ENCODE results near the gene TSPYL2.

Gene TSPYL2

DNA sequence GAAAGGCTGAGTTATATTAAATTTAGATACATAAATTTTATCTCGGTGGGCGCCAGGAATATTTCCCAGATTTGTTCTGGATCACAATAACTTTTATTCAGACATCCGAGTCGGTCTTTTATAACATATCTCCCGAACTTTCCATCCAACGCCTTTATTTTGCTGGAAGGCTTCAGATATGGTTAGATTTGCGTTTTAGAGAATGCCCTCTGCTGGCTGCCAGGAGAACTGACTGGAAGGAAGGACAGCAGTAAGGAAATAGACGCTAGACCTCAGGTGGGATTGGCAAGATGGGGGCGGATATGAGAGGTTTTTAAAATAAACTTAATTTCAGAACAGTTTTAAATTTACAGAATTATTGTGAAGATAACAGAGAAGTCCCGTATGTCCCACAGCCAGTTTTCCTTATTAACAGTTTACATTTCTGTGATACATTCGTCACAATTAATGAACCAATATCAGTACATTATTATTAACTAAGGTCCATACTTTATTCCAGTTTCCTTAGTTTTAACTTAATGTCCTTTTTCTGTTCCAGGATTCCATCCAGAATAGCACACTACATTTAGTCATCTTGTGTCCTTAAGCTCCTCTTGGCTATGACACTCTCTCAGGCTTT is 7.2 kb downstream of the TSPYL2 start:
- Histone ChIP-seq H3K36me3 (ENCODE audit: control insufficient read depth, insufficient read depth, low read length) (peaks cover 15% of the 10 kb centered on the region), H3K9me3 (ENCODE audit: control insufficient read depth, low read length) (no peaks in the 10 kb centered on the region), H3K4me3 (ENCODE audit: insufficient read depth, low read depth, low read length) (peak overlapping the region; percentile 36), H3K4me1 (ENCODE audit: control insufficient read depth, insufficient read depth, low read length) (peaks cover 3% of the 10 kb centered on the region), H3K27ac (ENCODE audit: insufficient read depth, low read depth, low read length, poor library complexity, severe bottlenecking) (no peak overlapping the region), H3K27me3 (ENCODE audit: control insufficient read depth, insufficient read depth, low read length, poor library complexity, severe bottlenecking) (no peaks in the 10 kb centered on the region)
- WGBS, 2 experiments, result 11 to 14% methylated on average over 8 of the region's 11 CpGs

- 94 to 100% methylated on average over 2 of the region's 2 CpGs for WGBS, 2 experiments
- Histone ChIP-seq H3K4me3 (ENCODE audit: insufficient read depth, low read depth, low read length) (no peak overlapping the region), H3K36me3 (ENCODE audit: control insufficient read depth, insufficient read depth, low read length) (peaks cover 10% of the 10 kb centered on the region), H3K27ac (ENCODE audit: insufficient read depth, low read depth, low read length, poor library complexity, severe bottlenecking) (no peak overlapping the region), H3K9me3 (ENCODE audit: control insufficient read depth, low read length) (no peaks in the 10 kb centered on the region), H3K4me1 (ENCODE audit: control insufficient read depth, insufficient read depth, low read length) (no peaks in the 10 kb centered on the region), H3K27me3 (ENCODE audit: control insufficient read depth, insufficient read depth, low read length, poor library complexity, severe bottlenecking) (no peaks in the 10 kb centered on the region)
Measured at GRCh38 chrX:53089925-53090324, 7.8 kb downstream of the TSPYL2 start.

DNA sequence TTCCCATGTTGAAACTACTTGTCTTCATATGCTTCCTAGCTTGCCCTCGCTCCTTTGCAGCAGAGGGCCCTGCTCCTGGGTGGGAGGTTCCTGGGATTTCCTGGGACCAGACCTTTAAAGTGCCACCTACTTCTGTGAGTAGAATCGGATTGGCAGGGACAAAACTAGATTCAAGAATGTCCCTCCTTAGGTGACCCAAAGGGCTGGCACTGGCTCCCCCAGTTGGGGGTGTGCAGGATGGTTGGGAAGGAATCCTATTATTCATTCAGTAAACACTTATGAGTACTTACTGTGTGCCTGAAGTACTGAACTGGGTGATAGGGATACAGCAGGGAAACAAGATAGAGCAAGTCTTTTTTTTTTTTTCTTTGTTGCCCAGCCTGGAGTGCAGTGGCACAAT is 9.2 kb downstream of the TSPYL2 start:
- Histone ChIP-seq H3K9me3 (ENCODE audit: control insufficient read depth, low read length) (no peaks in the 10 kb centered on the region), H3K27me3 (ENCODE audit: control insufficient read depth, insufficient read depth, low read length, poor library complexity, severe bottlenecking) (no peaks in the 10 kb centered on the region), H3K27ac (ENCODE audit: insufficient read depth, low read depth, low read length, poor library complexity, severe bottlenecking) (no peak overlapping the region), H3K4me1 (ENCODE audit: control insufficient read depth, insufficient read depth, low read length) (no peaks in the 10 kb centered on the region), H3K4me3 (ENCODE audit: insufficient read depth, low read depth, low read length) (no peak overlapping the region), H3K36me3 (ENCODE audit: control insufficient read depth, insufficient read depth, low read length) (no peaks in the 10 kb centered on the region)
- 91 to 94% methylated on average over 2 of the region's 2 CpGs for WGBS, 2 experiments

DNA sequence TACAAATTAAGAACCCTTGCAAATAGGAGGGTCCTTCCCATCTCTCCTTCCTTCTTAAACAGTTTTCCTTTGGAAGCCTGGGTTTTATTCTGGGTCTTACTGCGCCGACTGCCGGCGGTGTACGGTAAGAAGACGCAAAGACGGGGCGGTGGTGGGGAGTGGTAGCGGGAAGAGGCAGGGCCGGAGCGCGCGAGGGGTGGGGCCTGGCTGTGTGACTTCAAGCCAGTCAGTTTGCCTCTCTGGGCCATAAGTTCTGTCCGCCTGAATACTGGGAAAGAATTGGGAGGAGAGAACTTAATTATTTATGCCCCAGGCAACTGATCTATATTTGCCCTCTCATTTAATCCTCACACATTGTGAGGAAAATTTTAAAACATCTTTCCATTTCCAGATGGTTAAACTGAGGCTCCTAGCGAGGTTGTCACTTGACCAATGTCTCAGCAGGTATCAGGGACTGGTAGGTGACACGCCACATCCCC is 11.0 kb downstream of the TSPYL2 start:
- peak overlapping the region; percentile 32 for H3K4me3 ChIP-seq (ENCODE audit: insufficient read depth, low read depth, low read length)
- H3K36me3 ChIP-seq (ENCODE audit: control insufficient read depth, insufficient read depth, low read length), result no peaks in the 10 kb centered on the region
- H3K4me1 ChIP-seq (ENCODE audit: control insufficient read depth, insufficient read depth, low read length), result no peaks in the 10 kb centered on the region
- 1% methylated on average over 16 of the region's 16 CpGs for WGBS, 2 experiments
- no peaks in the 10 kb centered on the region for H3K9me3 ChIP-seq (ENCODE audit: control insufficient read depth, low read length)
- H3K27ac ChIP-seq (ENCODE audit: insufficient read depth, low read depth, low read length, poor library complexity, severe bottlenecking), result peak overlapping the region; percentile 81
- H3K27me3 ChIP-seq (ENCODE audit: control insufficient read depth, insufficient read depth, low read length, poor library complexity, severe bottlenecking), result no peaks in the 10 kb centered on the region

GRCh38 chrX:53093748-53094581 is 11.8 kb downstream of the TSPYL2 start, which contains the start of gene KANTR:
Gene KANTR (plus strand): TSS chrX:53094142. CDS start chrX:53124273, 30,131 bp downstream.
- peak within 1 kb of the TSS; percentile 67 for H3K4me3 ChIP-seq (ENCODE audit: insufficient read depth, low read depth, low read length)
- H3K36me3 ChIP-seq (ENCODE audit: control insufficient read depth, insufficient read depth, low read length), result no peaks in the 10 kb centered on the region
- H3K27ac ChIP-seq (ENCODE audit: insufficient read depth, low read depth, low read length, poor library complexity, severe bottlenecking), result peak within 1 kb of the TSS; percentile 81
- WGBS, 2 experiments, result 0% methylated on average over 67 of the region's 67 CpGs
- no peaks in the 10 kb centered on the region for H3K4me1 ChIP-seq (ENCODE audit: control insufficient read depth, insufficient read depth, low read length)
- no peaks in the 10 kb centered on the region for H3K27me3 ChIP-seq (ENCODE audit: control insufficient read depth, insufficient read depth, low read length, poor library complexity, severe bottlenecking)
- no peaks in the 10 kb centered on the region for H3K9me3 ChIP-seq (ENCODE audit: control insufficient read depth, low read length)

DNA sequence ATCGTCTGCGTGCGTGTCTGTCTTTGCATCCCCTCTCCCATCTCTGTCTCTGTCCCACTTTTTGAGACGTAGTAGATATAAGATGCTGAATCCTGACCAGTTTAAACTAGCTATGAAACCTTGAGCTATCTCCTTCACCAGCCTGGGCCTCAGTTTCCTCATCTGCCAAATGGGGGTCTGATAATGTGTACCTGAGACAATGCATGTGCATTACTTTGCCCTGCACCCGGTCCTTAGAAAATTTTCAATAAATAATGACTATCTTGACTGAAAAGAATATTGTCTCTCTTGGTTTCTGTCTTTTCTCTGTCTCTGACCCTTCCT is 12.4 kb downstream of the TSPYL2 start:
- H3K4me1 ChIP-seq (ENCODE audit: control insufficient read depth, insufficient read depth, low read length), result no peaks in the 10 kb centered on the region
- H3K4me3 ChIP-seq (ENCODE audit: insufficient read depth, low read depth, low read length), result peak overlapping the region; percentile 67
- 0 to 1% methylated on average over 4 to 5 of the region's 5 CpGs for WGBS, 2 experiments
- no peaks in the 10 kb centered on the region for H3K27me3 ChIP-seq (ENCODE audit: control insufficient read depth, insufficient read depth, low read length, poor library complexity, severe bottlenecking)
- H3K36me3 ChIP-seq (ENCODE audit: control insufficient read depth, insufficient read depth, low read length), result no peaks in the 10 kb centered on the region
- no peaks in the 10 kb centered on the region for H3K9me3 ChIP-seq (ENCODE audit: control insufficient read depth, low read length)
- H3K27ac ChIP-seq (ENCODE audit: insufficient read depth, low read depth, low read length, poor library complexity, severe bottlenecking), result no peak overlapping the region

- H3K27ac ChIP-seq (ENCODE audit: insufficient read depth, low read depth, low read length, poor library complexity, severe bottlenecking), result no peak overlapping the region
- no peaks in the 10 kb centered on the region for H3K9me3 ChIP-seq (ENCODE audit: control insufficient read depth, low read length)
- H3K4me1 ChIP-seq (ENCODE audit: control insufficient read depth, insufficient read depth, low read length), result no peaks in the 10 kb centered on the region
- no peaks in the 10 kb centered on the region for H3K27me3 ChIP-seq (ENCODE audit: control insufficient read depth, insufficient read depth, low read length, poor library complexity, severe bottlenecking)
- no peaks in the 10 kb centered on the region for H3K36me3 ChIP-seq (ENCODE audit: control insufficient read depth, insufficient read depth, low read length)
- WGBS, 2 experiments, result 87 to 91% methylated on average over 2 to 3 of the region's 3 CpGs
- no peak overlapping the region for H3K4me3 ChIP-seq (ENCODE audit: insufficient read depth, low read depth, low read length)
Measured at GRCh38 chrX:53095796-53096195, 13.6 kb downstream of the TSPYL2 start.

DNA sequence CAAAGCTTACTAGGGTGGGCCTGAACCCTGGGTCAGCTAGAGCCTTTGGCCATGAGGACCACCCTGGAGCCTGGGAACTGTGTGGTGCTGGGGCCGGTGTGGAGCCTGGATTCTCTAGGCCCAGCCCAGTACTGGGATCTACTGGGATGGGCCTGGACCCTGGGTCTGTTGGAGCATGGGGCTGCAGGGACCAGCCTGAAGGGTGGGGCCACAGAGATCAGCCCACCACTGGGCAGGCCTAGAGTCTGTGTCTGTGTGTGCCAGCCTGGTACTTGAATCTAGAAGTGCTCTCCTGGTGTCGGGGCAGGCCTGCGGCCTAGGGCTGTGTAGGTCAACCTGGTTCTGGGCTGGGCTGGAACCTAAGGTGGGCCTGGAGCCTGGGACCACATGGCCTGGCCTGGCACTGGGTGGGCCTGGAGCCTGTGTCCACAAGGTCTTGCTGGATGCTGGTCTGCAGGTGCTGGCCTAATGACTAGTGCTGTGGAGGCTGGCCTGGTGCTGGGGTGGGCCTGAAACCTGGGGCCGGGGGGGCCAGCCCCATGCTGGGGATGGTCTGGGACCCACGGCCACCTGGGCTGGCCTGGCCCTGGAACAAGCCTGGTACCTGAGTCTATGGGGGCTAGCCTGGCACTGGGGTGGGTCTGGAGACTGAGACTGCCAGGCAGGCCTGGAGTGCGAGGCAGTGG is 32.8 kb downstream of the TSPYL2 start:
- 97 to 99% methylated on average over 6 of the region's 6 CpGs for WGBS, 2 experiments
- no peak overlapping the region for H3K27ac ChIP-seq (ENCODE audit: insufficient read depth, low read depth, low read length, poor library complexity, severe bottlenecking)
- no peaks in the 10 kb centered on the region for H3K4me1 ChIP-seq (ENCODE audit: control insufficient read depth, insufficient read depth, low read length)
- H3K36me3 ChIP-seq (ENCODE audit: control insufficient read depth, insufficient read depth, low read length), result no peaks in the 10 kb centered on the region
- H3K4me3 ChIP-seq (ENCODE audit: insufficient read depth, low read depth, low read length), result no peak overlapping the region
- no peaks in the 10 kb centered on the region for H3K9me3 ChIP-seq (ENCODE audit: control insufficient read depth, low read length)
- H3K27me3 ChIP-seq (ENCODE audit: control insufficient read depth, insufficient read depth, low read length, poor library complexity, severe bottlenecking), result no peaks in the 10 kb centered on the region

DNA sequence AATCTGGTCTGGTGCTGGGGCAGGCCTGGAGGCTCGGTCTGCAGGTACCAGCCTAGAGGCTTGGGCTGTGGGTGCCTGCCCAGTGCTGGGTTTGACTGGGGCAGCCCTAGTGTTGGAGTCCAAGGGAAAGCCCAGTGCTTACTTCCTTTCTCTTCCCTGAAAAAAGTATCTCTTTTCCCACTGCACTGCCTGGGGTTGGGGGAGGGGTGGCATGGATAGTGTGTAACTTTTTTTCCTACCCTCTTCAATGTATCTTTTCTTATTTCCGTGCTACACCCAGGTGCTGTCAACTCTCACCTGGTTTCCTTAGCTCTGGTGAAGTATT is 33.3 kb downstream of the TSPYL2 start:
- Histone ChIP-seq H3K4me1 (ENCODE audit: control insufficient read depth, insufficient read depth, low read length) (no peaks in the 10 kb centered on the region), H3K9me3 (ENCODE audit: control insufficient read depth, low read length) (no peaks in the 10 kb centered on the region), H3K27ac (ENCODE audit: insufficient read depth, low read depth, low read length, poor library complexity, severe bottlenecking) (no peak overlapping the region), H3K4me3 (ENCODE audit: insufficient read depth, low read depth, low read length) (no peak overlapping the region), H3K36me3 (ENCODE audit: control insufficient read depth, insufficient read depth, low read length) (no peaks in the 10 kb centered on the region), H3K27me3 (ENCODE audit: control insufficient read depth, insufficient read depth, low read length, poor library complexity, severe bottlenecking) (no peaks in the 10 kb centered on the region)
- WGBS, 2 experiments, result 84 to 100% methylated on average over 1 to 2 of the region's 2 CpGs

DNA sequence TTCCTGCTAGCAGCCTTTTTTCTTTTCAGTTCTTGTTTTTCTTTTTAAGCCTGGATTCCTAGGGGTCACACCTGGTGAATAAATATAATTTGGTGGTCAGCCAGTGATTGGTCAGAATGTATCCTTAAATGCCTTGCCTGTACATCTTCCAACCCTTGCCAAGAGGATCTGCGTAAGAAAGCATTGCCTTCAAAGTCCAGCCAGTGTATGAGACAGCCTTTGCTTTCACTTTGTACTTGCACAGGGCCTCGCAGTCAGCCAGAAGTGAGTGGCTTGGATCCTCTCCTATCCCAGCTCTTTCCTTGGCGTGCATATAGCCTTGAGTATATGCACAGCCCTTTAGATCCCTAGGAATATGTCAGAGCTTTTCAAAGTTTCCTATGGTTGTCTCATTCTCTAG is 33.9 kb downstream of the TSPYL2 start:
- Histone ChIP-seq H3K27me3 (ENCODE audit: control insufficient read depth, insufficient read depth, low read length, poor library complexity, severe bottlenecking) (no peaks in the 10 kb centered on the region), H3K4me1 (ENCODE audit: control insufficient read depth, insufficient read depth, low read length) (no peaks in the 10 kb centered on the region), H3K9me3 (ENCODE audit: control insufficient read depth, low read length) (no peaks in the 10 kb centered on the region), H3K36me3 (ENCODE audit: control insufficient read depth, insufficient read depth, low read length) (no peaks in the 10 kb centered on the region), H3K27ac (ENCODE audit: insufficient read depth, low read depth, low read length, poor library complexity, severe bottlenecking) (no peak overlapping the region), H3K4me3 (ENCODE audit: insufficient read depth, low read depth, low read length) (no peak overlapping the region)
- WGBS, 2 experiments, result 96 to 100% methylated on average over 3 of the region's 3 CpGs
